DND-41 (cell line): ENCODE data around the gene SRD5A1.

Experiments used
- CTCF ChIP-seq: IDR thresholded peaks from 2 replicates; pipeline ENCODE4 v1.5.1; 2012; ENCODE audit warnings: borderline replicate concordance, low read length, moderate library complexity, mild to moderate bottlenecking; ENCODE audit not compliant: poor library complexity, severe bottlenecking; ENCODE audit errors: extremely low read depth
- EZH2 ChIP-seq: IDR thresholded peaks from 3 replicates; pipeline ENCODE4 v1.6.1; 2012; ENCODE audit warnings: borderline replicate concordance, low read depth, mild to moderate bottlenecking, moderate library complexity, low read length, inconsistent platforms; ENCODE audit not compliant: severe bottlenecking

GRCh38 chr5:6592601-6593000 is 40.6 kb upstream of the SRD5A1 start:
- TF ChIP-seq CTCF (no peak), EZH2 (no peak)
